Endothelial cell of umbilical vein (primary cell): Measurements from ENCODE around the gene BCL7A.

ENCODE experiments used
- POLR2A ChIP-seq: IDR thresholded peaks from 2 replicates; pipeline ENCODE4 v1.6.1; 2012; ENCODE audit warnings: low read depth, mild to moderate bottlenecking, control low read depth, low read length
- TF ChIP-seq, protein P1 (sequence below), 2 donors: IDR thresholded peaks; 1 replicate in 1 of 2; 2 replicates in 1 of 2; pipeline ENCODE4 v1.5.1; 2011; ENCODE audit warnings: low read length in 2 of 2, mild to moderate bottlenecking in 2 of 2, moderate library complexity in 2 of 2, control low read depth in 1 of 2, inconsistent platforms in 1 of 2, low read depth in 1 of 2; ENCODE audit not compliant: insufficient read depth in 1 of 2; ENCODE audit errors: extremely low read depth in 1 of 2

DNA sequence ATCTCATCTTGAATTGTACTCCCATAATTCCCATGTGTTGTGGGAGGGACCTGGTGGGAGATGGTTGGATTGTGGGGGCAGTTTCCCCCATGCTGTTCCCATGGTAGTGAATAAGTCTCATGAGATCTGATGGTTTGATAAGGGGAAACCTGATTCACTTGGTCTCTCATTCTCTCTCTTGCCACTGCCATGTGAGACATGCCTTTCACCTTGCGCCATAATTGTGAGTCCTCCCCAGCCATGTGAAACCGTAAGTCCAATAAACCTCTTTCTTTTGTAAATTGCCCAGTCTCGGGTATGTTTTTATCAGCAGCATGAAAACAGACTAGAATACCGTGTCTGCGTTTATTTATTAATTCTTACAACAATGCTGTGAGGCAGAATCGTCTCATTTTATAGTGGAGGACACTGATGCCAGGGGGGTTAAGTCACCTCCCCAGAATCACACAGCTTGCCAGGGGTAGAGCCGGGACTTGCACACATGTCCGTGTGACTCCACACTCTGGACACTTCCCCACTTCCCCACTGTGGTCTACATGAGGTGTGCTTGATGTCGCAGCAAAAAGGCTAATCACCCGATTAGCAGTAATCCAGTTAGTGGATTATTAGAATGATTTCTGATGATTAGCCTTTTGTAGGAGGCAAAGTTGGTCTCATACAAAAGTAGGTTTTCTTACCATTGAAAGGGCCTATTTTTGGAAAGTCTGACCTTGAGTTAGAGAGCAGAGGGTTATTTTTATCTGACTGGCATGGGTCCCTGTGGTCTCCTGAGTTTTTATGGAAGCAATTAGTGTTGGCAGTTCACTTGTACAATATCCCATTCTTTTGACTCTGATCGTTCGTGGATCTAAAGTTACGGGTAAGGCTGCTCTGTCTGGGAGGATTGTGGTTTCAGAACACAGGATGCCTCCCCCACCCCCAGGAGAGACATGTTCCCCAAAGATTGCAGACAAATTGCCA, 47.4 kb upstream of the BCL7A start:
- no peak for TF ChIP-seq POLR2A
- TF ChIP-seq, protein P1, sequence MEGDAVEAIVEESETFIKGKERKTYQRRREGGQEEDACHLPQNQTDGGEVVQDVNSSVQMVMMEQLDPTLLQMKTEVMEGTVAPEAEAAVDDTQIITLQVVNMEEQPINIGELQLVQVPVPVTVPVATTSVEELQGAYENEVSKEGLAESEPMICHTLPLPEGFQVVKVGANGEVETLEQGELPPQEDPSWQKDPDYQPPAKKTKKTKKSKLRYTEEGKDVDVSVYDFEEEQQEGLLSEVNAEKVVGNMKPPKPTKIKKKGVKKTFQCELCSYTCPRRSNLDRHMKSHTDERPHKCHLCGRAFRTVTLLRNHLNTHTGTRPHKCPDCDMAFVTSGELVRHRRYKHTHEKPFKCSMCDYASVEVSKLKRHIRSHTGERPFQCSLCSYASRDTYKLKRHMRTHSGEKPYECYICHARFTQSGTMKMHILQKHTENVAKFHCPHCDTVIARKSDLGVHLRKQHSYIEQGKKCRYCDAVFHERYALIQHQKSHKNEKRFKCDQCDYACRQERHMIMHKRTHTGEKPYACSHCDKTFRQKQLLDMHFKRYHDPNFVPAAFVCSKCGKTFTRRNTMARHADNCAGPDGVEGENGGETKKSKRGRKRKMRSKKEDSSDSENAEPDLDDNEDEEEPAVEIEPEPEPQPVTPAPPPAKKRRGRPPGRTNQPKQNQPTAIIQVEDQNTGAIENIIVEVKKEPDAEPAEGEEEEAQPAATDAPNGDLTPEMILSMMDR (IDR thresholded peaks at IDR 0.05; ENCODE audit: extremely low read depth in 1 of 2, insufficient read depth in 1 of 2, low read depth in 1 of 2, low read length in 2 of 2), result no peak
